Natural killer cell (primary cell): ENCODE measurements around the gene MPHOSPH10. TPM values are rescaled to one million over a fixed set of nuclear protein-coding genes. Genes with fewer than 3 reads are reported as not detected.

Source experiments
- ATAC-seq, 3 donors: fragments of 150-1000 bp in 2 of 3; fragments of 200-7000 bp in 1 of 3; cut with Tn5 transposase; 1 replicate in 1 of 3; 2 replicates in 2 of 3; pipeline ENCODE4 v1.10.0; 2021; ENCODE audit warnings: mild to moderate bottlenecking in 2 of 3, moderate library complexity in 2 of 3
- DNase-seq, 2 donors: peaks; one replicate each; pipeline versions ENCODE4 v3.0.0 to v3.0.0-alpha.2; 2013 to 2021; ENCODE audit warnings: mixed read lengths in 1 of 2
- H3K27ac ChIP-seq: one replicate; pipeline ENCODE4 v1.5.1; 2013; ENCODE audit warnings: mild to moderate bottlenecking, low read length
- H3K27me3 ChIP-seq: one replicate; pipeline ENCODE4 v1.6.1; 2013; ENCODE audit warnings: low read length; ENCODE audit not compliant: control insufficient read depth, insufficient read depth
- H3K36me3 ChIP-seq: one replicate; pipeline ENCODE4 v1.6.1; 2013; ENCODE audit warnings: low read length; ENCODE audit not compliant: control insufficient read depth, insufficient read depth
- H3K4me1 ChIP-seq: one replicate; pipeline ENCODE4 v1.6.1; 2013; ENCODE audit warnings: low read length; ENCODE audit not compliant: control insufficient read depth, insufficient read depth
- H3K4me3 ChIP-seq: one replicate; pipeline ENCODE4 v1.5.1; 2013; ENCODE audit warnings: low read length
- H3K9me3 ChIP-seq: one replicate; pipeline ENCODE4 v1.6.1; 2013; ENCODE audit warnings: low read length; ENCODE audit not compliant: control insufficient read depth, insufficient read depth
- H3K27ac Mint-ChIP-seq, 2 donors: one replicate each; pipeline ENCODE4 v1.8.0; 2022; ENCODE audit warnings: mild to moderate bottlenecking in 2 of 2, mixed read lengths in 2 of 2, moderate library complexity in 1 of 2
- H3K27me3 Mint-ChIP-seq, 2 donors: one replicate each; pipeline ENCODE4 v1.8.0; 2022; ENCODE audit warnings: low read depth in 2 of 2, mixed read lengths in 2 of 2
- H3K36me3 Mint-ChIP-seq: one replicate; pipeline ENCODE4 v1.8.0; 2022; ENCODE audit warnings: mixed read lengths
- H3K4me1 Mint-ChIP-seq, 2 donors: one replicate each; pipeline ENCODE4 v1.8.0; 2022; ENCODE audit warnings: mixed read lengths in 2 of 2
- H3K4me3 Mint-ChIP-seq: one replicate; pipeline ENCODE4 v1.8.0; 2022; ENCODE audit warnings: mild to moderate bottlenecking, moderate library complexity, mixed read lengths
- H3K9me3 Mint-ChIP-seq, 2 donors: one replicate each; pipeline ENCODE4 v1.8.0; 2022; ENCODE audit warnings: mixed read lengths in 2 of 2
- CTCF ChIP-seq: fragments of 200-600 bp; IDR thresholded peaks from one replicate; pipeline ENCODE4 v1.8.0; 2022; ENCODE audit warnings: antibody characterized with exemption
- WGBS: methylation state at CpG from one replicate; pipeline ENCODE4 v1.1.7; 2013; ENCODE audit warnings: missing lambda C conversion rate; ENCODE audit not compliant: insufficient coverage; 5-methylcytosine and 5-hydroxymethylcytosine counted together
- intact Hi-C: fragments of 100-400 bp; cut with micrococcal nuclease; formaldehyde crosslinking; loops from one replicate; pipeline ENCODE4 v1.14.2; 2022
- total RNA-seq, 4 donors: library from RNA; stranded (reverse); fragments of 120-200 nt in 1 of 4; gene quantifications; one replicate each; pipeline versions ENCODE4 v1.2.3 to v1.2.4, GENCODE V29; 2013 to 2022

Gene MPHOSPH10
- total RNA-seq, 3 donors from 2014 or later (not counting 1 experiment from before 2014, with no cell fraction given) = 27.9 to 34.2 (median 31.4) TPM

- Mint-ChIP-seq H3K4me3 (no peak overlapping the region), H3K36me3 (no peaks in the 10 kb centered on the region), H3K27me3 (no peaks in the 10 kb centered on the region), H3K27ac (no peak overlapping the region), H3K9me3 (no peaks in the 10 kb centered on the region), H3K4me1 (no peaks in the 10 kb centered on the region)
- no peak overlapping the region for H3K4me3 ChIP-seq
- H3K27ac ChIP-seq = no peak overlapping the region
- H3K9me3 ChIP-seq = no peaks in the 10 kb centered on the region
- intact Hi-C loops = no loop called here
- 83% methylated on average over 1 of the region's 1 CpG for WGBS
- no peaks in the 10 kb centered on the region for H3K4me1 ChIP-seq
- H3K36me3 ChIP-seq = peaks cover 16% of the 10 kb centered on the region
- TF ChIP-seq CTCF = no peak
- no peak for DNase-seq
- H3K27me3 ChIP-seq = no peaks in the 10 kb centered on the region
- ATAC-seq = no peak
Observed at GRCh38 chr2:71121479-71121878, 9.0 kb upstream of the MPHOSPH10 start.

GRCh38 chr2:71122387-71123298 lies 7.8 kb upstream of the MPHOSPH10 start:
- no peak for TF ChIP-seq CTCF
- WGBS = 95% methylated on average over 7 of the region's 7 CpGs
- Histone ChIP-seq H3K27me3 (no peaks in the 10 kb centered on the region), H3K36me3 (peaks cover 14% of the 10 kb centered on the region), H3K4me1 (no peaks in the 10 kb centered on the region), H3K4me3 (no peak overlapping the region), H3K27ac (no peak overlapping the region), H3K9me3 (no peaks in the 10 kb centered on the region)
- no peak for ATAC-seq
- no peaks in the 10 kb centered on the region for H3K36me3 Mint-ChIP-seq
- no peaks in the 10 kb centered on the region for H3K27me3 Mint-ChIP-seq
- no peak overlapping the region for H3K27ac Mint-ChIP-seq
- H3K4me3 Mint-ChIP-seq = no peak overlapping the region
- intact Hi-C loops = no loop called here
- H3K9me3 Mint-ChIP-seq = no peaks in the 10 kb centered on the region
- no peaks in the 10 kb centered on the region for H3K4me1 Mint-ChIP-seq
- DNase-seq = no peak

GRCh38 chr2:71125506-71126294 lies 4.7 kb upstream of the MPHOSPH10 start:
- WGBS = 99% methylated on average over 7 of the region's 7 CpGs

More at GRCh38 chr2:71125506-71126294, 4.7 kb upstream of the MPHOSPH10 start:
- no peak for TF ChIP-seq CTCF
- Histone ChIP-seq H3K9me3 (no peaks in the 10 kb centered on the region), H3K4me3 (no peak overlapping the region), H3K27ac (no peak overlapping the region), H3K27me3 (no peaks in the 10 kb centered on the region), H3K36me3 (peaks cover 5% of the 10 kb centered on the region), H3K4me1 (peaks cover 10% of the 10 kb centered on the region)
- H3K4me1 Mint-ChIP-seq = peaks cover 8 to 13% of the 10 kb centered on the region in 2 donors
- no peak for DNase-seq
- H3K36me3 Mint-ChIP-seq = no peaks in the 10 kb centered on the region
- no peak overlapping the region for H3K4me3 Mint-ChIP-seq
- H3K9me3 Mint-ChIP-seq = no peaks in the 10 kb centered on the region
- no peak overlapping the region for H3K27ac Mint-ChIP-seq
- no peak for ATAC-seq
- intact Hi-C loops = no loop called here
- no peaks in the 10 kb centered on the region for H3K27me3 Mint-ChIP-seq
